ENCODE data around the gene PRCC. TPM values are rescaled to one million over a fixed set of nuclear protein-coding genes. Genes with fewer than 3 reads are reported as not detected.
"Not testable (repeated sequence)": the region's sequence is repeated elsewhere in the genome, so short reads cannot be mapped to it uniquely, and the experiment has no call there.

The PRCC gene
- total RNA-seq, 4 donors from 2014 or later, result 34.8 to 57.9 (median 43.6) TPM

DNA sequence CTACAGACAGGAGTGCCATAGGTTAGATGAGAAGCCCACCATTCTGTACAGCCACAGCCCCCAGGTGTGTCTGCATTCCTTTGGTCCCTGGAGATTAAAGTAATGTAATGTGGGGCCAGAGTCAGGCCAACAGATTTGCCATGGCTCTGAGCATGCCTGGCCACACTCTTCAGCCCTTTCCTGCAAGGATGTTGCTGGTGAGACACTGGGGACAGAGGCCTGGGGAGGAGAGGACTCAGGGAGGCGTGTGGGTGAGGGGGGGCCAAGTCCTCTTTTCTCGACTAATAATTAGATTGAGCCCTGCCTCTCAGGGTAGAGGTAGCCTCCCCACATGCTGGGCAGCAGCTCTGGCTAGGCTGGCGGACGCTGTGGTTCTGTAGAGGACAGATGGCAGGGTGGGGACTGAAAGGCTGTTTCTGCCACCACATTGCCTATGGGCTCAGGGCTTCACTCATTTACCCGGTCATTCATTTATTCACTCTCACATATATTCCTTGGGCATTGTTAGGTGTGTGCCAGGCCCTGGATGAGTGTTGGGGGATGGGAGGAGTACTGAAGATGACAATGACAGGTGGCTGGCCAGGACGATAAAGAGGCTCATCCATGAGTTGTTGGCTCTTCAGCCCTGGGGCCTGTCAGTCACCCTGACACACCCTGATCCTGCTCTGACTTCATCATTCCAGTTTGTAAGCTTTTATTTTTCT, 7.1 kb upstream of the PRCC start:
- Histone ChIP-seq H3K9me3 (no peaks in the 10 kb centered on the region), H3K4me1 (no peaks in the 10 kb centered on the region), H3K4me3 (replicated peaks in 1 of 3) (no peak overlapping the region), H3K27me3 (no peaks in the 10 kb centered on the region), H3K27ac (no peak overlapping the region), H3K36me3 (no peaks in the 10 kb centered on the region)
- WGBS, 2 donors, result 71 to 77% methylated on average over 6 of the region's 6 CpGs
- intact Hi-C loops (cut with DNase I), result no loop called here
- DNase-seq, result no peak
- no peak for TF ChIP-seq POLR2A (IDR thresholded peaks at IDR 0.05)
- TF ChIP-seq CTCF (IDR thresholded peaks at IDR 0.05), result no peak

DNA sequence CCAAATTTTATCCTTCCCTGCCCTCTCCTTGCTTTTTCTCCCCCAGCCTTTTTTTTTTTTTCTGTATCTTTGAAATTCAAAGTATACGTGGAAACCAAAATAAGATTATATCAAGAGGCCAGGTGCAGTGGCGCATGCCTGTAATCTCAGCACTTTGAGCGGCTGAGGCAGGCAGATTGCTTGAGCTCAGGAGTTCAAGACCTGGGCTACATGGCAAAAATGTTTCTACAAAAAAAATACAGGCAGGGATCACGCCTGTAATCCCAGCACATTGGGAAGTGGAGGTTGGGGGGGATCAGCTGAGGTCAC, 6.6 kb upstream of the PRCC start:
- no peaks in the 10 kb centered on the region for H3K36me3 ChIP-seq
- TF ChIP-seq POLR2A (IDR thresholded peaks at IDR 0.05) (no peak), CTCF (IDR thresholded peaks at IDR 0.05) (no peak)
- WGBS, 2 donors, result 75 to 82% methylated on average over 4 of the region's 4 CpGs

GRCh38 chr1:156765136-156765535, 2.2 kb upstream of the PRCC start:
- intact Hi-C loops (cut with DNase I), result not testable (repeated sequence)

More for the DNA sequence above, 6.6 kb upstream of the PRCC start:
- Histone ChIP-seq H3K4me1 (peaks cover 0 to under 1% of the 10 kb centered on the region in 2 donors), H3K9me3 (no peaks in the 10 kb centered on the region), H3K27ac (no peak overlapping the region), H3K27me3 (no peaks in the 10 kb centered on the region), H3K4me3 (replicated peaks in 1 of 3) (no peak overlapping the region)
- intact Hi-C loops (cut with DNase I), result no loop called here
- DNase-seq, result no peak

GRCh38 chr1:156765666-156766065, 1.7 kb upstream of the PRCC start:
- Histone ChIP-seq H3K4me1 (peaks cover 20 to 21% of the 10 kb centered on the region in 2 donors), H3K27me3 (no peaks in the 10 kb centered on the region), H3K9me3 (no peaks in the 10 kb centered on the region), H3K36me3 (no peaks in the 10 kb centered on the region), H3K27ac (no peak overlapping the region), H3K4me3 (replicated peaks in 1 of 3) (no peak overlapping the region)
- WGBS, 2 donors, result 88 to 97% methylated on average over 5 of the region's 5 CpGs
- TF ChIP-seq CTCF (IDR thresholded peaks at IDR 0.05) (no peak), POLR2A (IDR thresholded peaks at IDR 0.05) (no peak)
- DNase-seq, result no peak
- intact Hi-C loops (cut with DNase I), result no loop called here

More at GRCh38 chr1:156765136-156765535, 2.2 kb upstream of the PRCC start:
- not testable (repeated sequence) for H3K4me3 ChIP-seq (replicated peaks in 1 of 3); H3K36me3 ChIP-seq; DNase-seq; H3K9me3 ChIP-seq; H3K27ac ChIP-seq; H3K27me3 ChIP-seq
- WGBS, 2 donors, result 97 to 98% methylated on average over 15 of the region's 15 CpGs
- peaks cover 18 to 20% of the 10 kb centered on the region in 2 donors for H3K4me1 ChIP-seq

GRCh38 chr1:156766298-156767100, 836 bp upstream of the PRCC start:
- 9% methylated on average over 14 of the region's 14 CpGs for WGBS, 2 donors
- H3K27me3 ChIP-seq, result no peaks in the 10 kb centered on the region
- no peaks in the 10 kb centered on the region for H3K36me3 ChIP-seq
- H3K4me3 ChIP-seq (replicated peaks in 1 of 3), result peak overlapping the region; percentile 38 to 42 (median 38)
- H3K4me1 ChIP-seq, result peaks cover 20 to 21% of the 10 kb centered on the region in 2 donors
- peak overlapping the region; percentile 53 to 84 (median 76) for H3K27ac ChIP-seq
- TF ChIP-seq POLR2A (IDR thresholded peaks at IDR 0.05), result no peak
- TF ChIP-seq CTCF (IDR thresholded peaks at IDR 0.05), result no peak
- DNase-seq, result no peak
- H3K9me3 ChIP-seq, result no peaks in the 10 kb centered on the region
- intact Hi-C loops (cut with DNase I), result no loop called here

Measured in thyroid gland (tissue), 4 donors.